Heart left ventricle (tissue), 16 donors: ENCODE measurements around the gene SIN3A. TPM values are rescaled to one million over a fixed set of nuclear protein-coding genes. Genes with fewer than 3 reads are reported as not detected.

Experiments used
- ATAC-seq, 4 donors: fragments of 200-7000 bp; cut with Tn5 transposase; one replicate each; pipeline ENCODE4 v1.9.1; 2020 to 2022; ENCODE audit warnings: moderate library complexity in 4 of 4, mild to moderate bottlenecking in 3 of 4, moderate number of reproducible peaks in 1 of 4
- DNase-seq, 5 donors: peaks; one replicate each; pipeline ENCODE4 v3.0.0-alpha.2; 2020
- H3K27ac ChIP-seq, 12 donors: fragments of 200-600 bp; sonication (generic) in 4 of 12; one replicate each; pipeline versions ENCODE4 v1.5.0 to v1.8.0; 2016 to 2022; ENCODE audit warnings: mild to moderate bottlenecking in 2 of 12
- H3K27me3 ChIP-seq, 9 donors: fragments of 200-600 bp; sonication (generic) in 2 of 9; one replicate each; pipeline versions ENCODE4 v1.5.1 to v1.8.0; 2016 to 2022; ENCODE audit warnings: mild to moderate bottlenecking in 3 of 9
- H3K36me3 ChIP-seq, 9 donors: fragments of 200-600 bp; sonication (generic) in 2 of 9; one replicate each; pipeline versions ENCODE4 v1.5.0 to v1.8.0; 2018 to 2022; ENCODE audit warnings: mild to moderate bottlenecking in 2 of 9
- H3K4me1 ChIP-seq, 12 donors: fragments of 200-600 bp; sonication (generic) in 4 of 12; one replicate each; pipeline versions ENCODE4 v1.5.0 to v1.8.0; 2016 to 2022; ENCODE audit warnings: mild to moderate bottlenecking in 3 of 12
- H3K4me3 ChIP-seq, 12 donors: fragments of 200-600 bp; sonication (generic) in 4 of 12; one replicate each; pipeline versions ENCODE4 v1.5.0 to v1.8.0; 2017 to 2022; ENCODE audit warnings: mild to moderate bottlenecking in 9 of 12, moderate library complexity in 4 of 12
- H3K9me3 ChIP-seq, 12 donors: fragments of 200-600 bp; sonication (generic) in 4 of 12; one replicate each; pipeline versions ENCODE4 v1.5.0 to v1.8.0; 2016 to 2022; ENCODE audit warnings: mild to moderate bottlenecking in 1 of 12
- POLR2A ChIP-seq, 2 donors: fragments of 450-650 bp; IDR thresholded peaks; one replicate each; pipeline ENCODE4 v1.6.1; 2017; ENCODE audit warnings: antibody characterized with exemption in 2 of 2, mild to moderate bottlenecking in 2 of 2, moderate library complexity in 2 of 2
- WGBS, 4 donors: extraction: QIAGEN DNeasy Blood & Tissue Kit in 2 of 4; methylation state at CpG; one replicate each; pipeline versions ENCODE4 v1.1.5 to v1.1.7; 2013 to 2018; 5-methylcytosine and 5-hydroxymethylcytosine counted together
- intact Hi-C, 10 donors: fragments of 100-400 bp; cut with DNase I; formaldehyde crosslinking; loops; one replicate each; pipeline versions ENCODE4 v1.11.1 to v1.14.2; 2022
- polyA plus RNA-seq, 2 donors: library from polyadenylated mRNA; stranded (reverse); fragments of 200-250 nt; gene quantifications; one replicate each; pipeline ENCODE4 v1.2.3, GENCODE V29; 2013
- total RNA-seq, 9 donors: library from RNA; depleted of rRNA in 2 of 9; stranded (reverse); fragments of >200 nt in 2 of 9; fragmentation: NEBNext Ultra II Directional in 3 of 9; extraction: Animal tissue kit (Norgen Biotek cat#: 25700) in 3 of 9; gene quantifications; one replicate each; pipeline versions ENCODE4 v1.1.0 to v1.2.4, GENCODE V29; 2016 to 2023
- TF ChIP-seq, protein P1 (sequence below), 12 donors: fragments of 200-600 bp; sonication (generic) in 4 of 12; IDR thresholded peaks; one replicate each; pipeline versions ENCODE4 v1.5.0 to v1.8.0; 2018 to 2022; ENCODE audit warnings: antibody characterized with exemption in 12 of 12, mild to moderate bottlenecking in 5 of 12
- donor health status: ischemic (EF 13 %, LVEDD 7.1; RV severe dilation, severe dysfunction).
- donor health status: healthy with polysubstance abuse.
- donor health status: DM: no; HTN: yes; CAD: no.
- donor health status: DM: no; HTN: no; CAD: no.
- donor health status: ischemic (EF 25% LVEDD 6.9; RV normal size, moderate dysfunction).
- donor health status: ischemic (EF 25% LVEDD 5.7; RV mildly dilated, moderate dysfunction).
- donor health status: healthy.
- donor health status: DM: yes; HTN: yes; CAD: no.
- donor health status: ischemic (EF 35%, LVEDD 5.7; RV mildly dilated, moderate dysfunction).
- donor health status: nonischemic (EF 11% LVEDD 7.7; RV severe dilation, severe dysfunction).
- donor health status: DM: yes; HTN: yes; CAD: no.
- donor health status: PGD.
- donor health status: ischemic (EF 29% LVEDD 5.4; RV normal size, mild dysfunction).
- donor health status: nonischemic (EF 23%, LVEDD 6.1; RV moderate dilation, normal function).

SIN3A gene
- total and polyA plus RNA-seq, 11 donors: 5.6 to 43.5 (median 31.3) TPM

- DNase-seq: peak; percentile 90 to 93 (median 91)
- H3K36me3 ChIP-seq: no peaks in the 10 kb centered on the region
- no peaks in the 10 kb centered on the region for H3K27me3 ChIP-seq
- TF ChIP-seq, protein P1, sequence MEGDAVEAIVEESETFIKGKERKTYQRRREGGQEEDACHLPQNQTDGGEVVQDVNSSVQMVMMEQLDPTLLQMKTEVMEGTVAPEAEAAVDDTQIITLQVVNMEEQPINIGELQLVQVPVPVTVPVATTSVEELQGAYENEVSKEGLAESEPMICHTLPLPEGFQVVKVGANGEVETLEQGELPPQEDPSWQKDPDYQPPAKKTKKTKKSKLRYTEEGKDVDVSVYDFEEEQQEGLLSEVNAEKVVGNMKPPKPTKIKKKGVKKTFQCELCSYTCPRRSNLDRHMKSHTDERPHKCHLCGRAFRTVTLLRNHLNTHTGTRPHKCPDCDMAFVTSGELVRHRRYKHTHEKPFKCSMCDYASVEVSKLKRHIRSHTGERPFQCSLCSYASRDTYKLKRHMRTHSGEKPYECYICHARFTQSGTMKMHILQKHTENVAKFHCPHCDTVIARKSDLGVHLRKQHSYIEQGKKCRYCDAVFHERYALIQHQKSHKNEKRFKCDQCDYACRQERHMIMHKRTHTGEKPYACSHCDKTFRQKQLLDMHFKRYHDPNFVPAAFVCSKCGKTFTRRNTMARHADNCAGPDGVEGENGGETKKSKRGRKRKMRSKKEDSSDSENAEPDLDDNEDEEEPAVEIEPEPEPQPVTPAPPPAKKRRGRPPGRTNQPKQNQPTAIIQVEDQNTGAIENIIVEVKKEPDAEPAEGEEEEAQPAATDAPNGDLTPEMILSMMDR (IDR thresholded peaks at IDR 0.05): no peak
- TF ChIP-seq POLR2A (IDR thresholded peaks at IDR 0.05): peak in 1 of 2 donors; percentile 69
- H3K4me1 ChIP-seq: peaks cover 0 to 23% (median 14%) of the 10 kb centered on the region in 12 donors
- H3K4me3 ChIP-seq: peak overlapping the region; percentile 84 to 98 (median 95)
- H3K9me3 ChIP-seq: no peaks in the 10 kb centered on the region
- intact Hi-C loops: loop anchor here in 3 of 10 donors (5.0 to 10.0 kb wide), 3 partner anchors 122 to 189 kb away; partner anchors contain the start of genes IMP3 (in 2 of the 3), SNX33 (in 2 of the 3), PTPN9 (in 1 of the 3) and SNUPN (in 1 of the 3)
- ATAC-seq: peak in 2 of 4 donors; percentile 8 to 14
- H3K27ac ChIP-seq: peak overlapping the region; percentile 90 to 100 (median 98)
- 0 to 1% (median 0%) methylated on average over 29 to 48 of the region's 48 CpGs for WGBS, 4 donors
These were observed 4.0 kb upstream of the SIN3A start for GRCh38 chr15:75455424-75455981.

DNA sequence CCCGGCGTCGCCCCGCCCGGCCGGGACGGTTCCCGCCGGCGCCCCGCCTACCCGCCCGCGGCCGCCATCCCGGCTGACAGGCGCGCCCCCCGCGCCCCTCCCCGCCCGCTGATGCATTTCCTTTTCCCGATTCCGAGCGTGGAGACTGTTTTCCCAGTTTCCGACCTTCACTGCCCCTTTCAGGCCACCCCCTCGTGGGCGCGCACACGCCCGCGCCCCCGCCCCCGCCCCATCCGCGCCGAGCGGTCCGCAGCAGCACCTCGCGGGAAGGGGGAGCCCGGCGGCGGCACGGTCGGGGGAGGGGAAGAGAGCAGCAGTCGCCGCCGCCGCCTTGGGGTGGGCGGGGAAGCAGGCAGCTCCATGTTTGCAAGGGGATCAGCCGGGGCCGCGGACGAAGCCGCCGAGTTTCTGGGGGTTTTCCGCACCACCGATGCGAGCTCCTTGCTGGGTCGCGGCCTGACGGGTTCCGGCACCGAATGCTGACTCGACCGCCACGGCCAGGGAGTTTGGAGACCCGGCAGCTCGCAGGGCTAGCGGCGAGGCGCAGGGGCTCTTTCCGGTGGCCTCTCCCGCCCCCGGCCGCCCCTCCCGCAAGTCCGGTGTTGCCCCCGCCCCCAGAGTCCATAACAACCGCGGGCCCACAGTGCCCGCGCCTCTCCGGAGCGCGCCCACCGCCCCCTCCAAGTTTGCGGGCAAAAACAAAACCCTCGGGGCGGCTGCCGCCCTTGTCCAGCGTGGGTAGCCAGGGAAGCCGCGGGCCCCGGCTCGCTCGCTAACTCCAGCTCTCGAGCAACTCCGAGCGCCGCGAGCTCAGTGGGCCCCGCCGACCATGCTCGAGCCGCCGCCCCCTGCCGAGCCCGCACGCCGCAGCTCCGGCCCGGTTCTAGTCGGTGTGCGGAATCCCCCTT lies 3.2 kb upstream of the SIN3A start:
- Histone ChIP-seq H3K27ac (peak overlapping the region; percentile 90 to 100 (median 98)), H3K4me3 (peak overlapping the region; percentile 84 to 98 (median 95)), H3K27me3 (no peaks in the 10 kb centered on the region), H3K36me3 (no peaks in the 10 kb centered on the region), H3K4me1 (peaks cover under 1 to 29% (median 21%) of the 10 kb centered on the region in 12 donors), H3K9me3 (no peaks in the 10 kb centered on the region)
- DNase-seq: peak; percentile 36 to 88 (median 88)
- intact Hi-C loops: loop anchor here in 7 of 10 donors (5.0 to 10.0 kb wide), 7 partner anchors 87 to 412 kb away; partner anchors contain the start of genes MAN2C1 (in 6 of the 7), IMP3 (in 3 of the 7), PTPN9 (in 3 of the 7) and SNUPN (in 2 of the 7)
- WGBS, 4 donors: 0% methylated on average over 24 to 116 of the region's 116 CpGs
- no peak for ATAC-seq
- TF ChIP-seq, protein P1 (IDR thresholded peaks at IDR 0.05): no peak
- TF ChIP-seq POLR2A (IDR thresholded peaks at IDR 0.05): no peak

DNA sequence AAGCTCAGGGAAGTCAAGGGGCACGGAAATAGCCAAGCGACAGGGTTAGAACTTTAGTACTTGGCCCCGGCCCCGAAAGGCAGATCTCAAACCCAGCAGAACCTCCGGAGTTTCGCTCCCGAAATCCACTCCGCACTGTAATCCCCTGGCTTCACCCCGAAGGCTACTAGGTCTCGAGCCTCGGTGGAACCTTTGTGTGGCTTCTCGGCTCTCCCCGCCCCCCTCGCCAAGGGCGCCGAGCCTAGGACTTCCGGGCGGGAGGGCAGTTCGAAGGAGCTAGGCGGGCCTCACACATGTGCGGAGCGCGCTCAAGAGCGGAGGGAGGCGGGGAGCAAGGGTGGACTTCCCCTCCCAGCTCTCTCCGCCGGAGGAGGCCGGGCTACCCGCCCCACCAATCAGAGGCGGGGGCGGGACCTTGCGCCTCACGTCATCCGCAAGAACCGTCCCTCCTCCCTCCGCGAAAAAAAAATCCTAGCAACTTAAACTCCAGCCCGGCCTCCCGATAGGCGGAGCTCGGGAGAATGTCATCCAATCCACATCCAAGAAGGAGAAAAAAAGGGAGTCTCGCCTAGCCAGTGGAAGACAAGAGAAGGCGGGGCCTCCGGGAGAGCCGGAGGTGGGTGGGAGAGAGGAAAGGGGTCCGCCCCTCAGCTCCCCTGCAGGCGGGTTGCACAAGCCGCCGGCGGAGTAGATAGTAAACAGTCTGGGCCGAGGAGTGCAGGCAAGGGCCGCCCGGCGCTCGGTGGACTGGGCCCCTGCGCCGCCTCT lies 2.4 kb upstream of the SIN3A start:
- WGBS, 4 donors: 0 to 1% (median 0%) methylated on average over 24 to 57 of the region's 57 CpGs
- Histone ChIP-seq H3K4me3 (peak overlapping the region; percentile 84 to 98 (median 95)), H3K27me3 (no peaks in the 10 kb centered on the region), H3K27ac (peak overlapping the region; percentile 94 to 100 (median 98)), H3K9me3 (no peaks in the 10 kb centered on the region), H3K36me3 (no peaks in the 10 kb centered on the region), H3K4me1 (peaks cover 4 to 37% (median 26%) of the 10 kb centered on the region in 12 donors)
- DNase-seq (peak; percentile 98 to 99 (median 98)), ATAC-seq (peak; percentile 65 to 76 (median 70))
- TF ChIP-seq, protein P1 (IDR thresholded peaks at IDR 0.05): peak in 4 of 12 donors; percentile 10 to 39 (median 20)
- TF ChIP-seq POLR2A (IDR thresholded peaks at IDR 0.05): peak in 1 of 2 donors; percentile 52
- intact Hi-C loops: loop anchor here in 7 of 10 donors (5.0 to 10.0 kb wide), 7 partner anchors 87 to 412 kb away; partner anchors contain the start of genes MAN2C1 (in 6 of the 7), IMP3 (in 3 of the 7), PTPN9 (in 2 of the 7) and SNUPN (in 2 of the 7)
